NCI-H345 (cell line): ENCODE results near the gene GBE1.
A peak's percentile ranks its signal among the peaks of the same experiment; 100 is the strongest.

ENCODE experiments used
- DNase-seq: peaks from one replicate; lab custom pipeline; 2025; lab: John Stamatoyannopoulos, UW

GBE1 gene

DNA sequence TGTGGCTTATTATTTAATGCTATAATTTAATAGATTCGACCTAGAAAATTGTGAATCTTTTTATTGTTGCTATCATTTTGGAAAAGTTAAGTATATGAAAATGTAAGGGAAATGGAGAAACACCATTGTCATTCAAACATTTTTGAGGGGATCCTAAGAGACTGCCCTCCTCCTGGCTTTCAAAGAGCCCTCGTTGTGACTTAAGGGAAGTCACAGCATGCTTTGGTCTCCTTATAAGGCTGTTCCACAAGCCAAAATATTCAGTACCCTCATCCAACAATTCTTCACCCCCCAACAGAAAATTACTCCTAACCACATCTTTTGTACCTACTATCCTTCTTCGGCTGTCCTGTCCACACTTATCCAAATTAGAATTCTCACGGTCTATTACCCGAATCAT, 140.2 kb downstream of the GBE1 start:
- no peak for DNase-seq

- DNase-seq: no peak
Measured at GRCh38 chr3:81620849-81621248, 140.6 kb downstream of the GBE1 start.

DNA sequence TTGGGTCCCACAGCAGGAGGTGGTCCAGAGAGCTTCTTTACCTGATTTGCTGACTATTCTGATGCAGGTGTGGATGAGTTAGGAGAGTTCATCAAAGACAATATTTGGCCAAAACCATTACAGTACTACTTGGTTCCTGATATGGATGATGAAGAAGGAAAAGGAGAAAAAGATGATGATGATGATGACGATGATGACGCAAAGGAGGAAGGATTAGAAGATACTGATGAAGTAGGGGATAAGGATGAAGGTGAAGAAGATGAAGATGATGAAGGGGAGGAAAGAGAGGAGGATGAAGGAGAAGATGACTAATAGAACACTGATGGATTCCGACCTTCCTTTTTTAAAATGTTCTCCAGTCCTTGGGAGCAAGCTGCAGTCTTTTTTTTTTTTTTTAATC, 148.7 kb downstream of the GBE1 start:
- no peak for DNase-seq

DNA sequence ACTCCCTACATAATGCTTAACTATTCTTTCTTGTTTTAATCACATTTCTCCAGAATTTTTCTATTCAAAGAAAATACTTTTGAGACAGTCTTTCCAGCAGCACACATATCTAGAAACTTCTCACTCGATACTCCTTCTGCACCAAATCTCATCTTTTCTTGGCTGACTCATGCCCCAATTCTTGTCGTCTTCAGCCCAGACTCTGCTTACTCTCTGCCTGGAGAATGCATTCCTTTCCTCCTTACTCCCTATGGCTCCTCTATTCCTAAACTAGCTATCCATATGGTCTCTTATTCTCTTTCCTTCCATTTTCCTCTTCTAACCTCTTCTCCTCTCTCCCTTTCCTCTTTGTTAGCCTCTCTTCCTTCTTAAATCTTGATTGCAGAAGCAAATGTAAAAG, 158.7 kb downstream of the GBE1 start:
- no peak for DNase-seq

- DNase-seq: no peak
Measured at GRCh38 chr3:81601707-81602305, 159.6 kb downstream of the GBE1 start.

DNA sequence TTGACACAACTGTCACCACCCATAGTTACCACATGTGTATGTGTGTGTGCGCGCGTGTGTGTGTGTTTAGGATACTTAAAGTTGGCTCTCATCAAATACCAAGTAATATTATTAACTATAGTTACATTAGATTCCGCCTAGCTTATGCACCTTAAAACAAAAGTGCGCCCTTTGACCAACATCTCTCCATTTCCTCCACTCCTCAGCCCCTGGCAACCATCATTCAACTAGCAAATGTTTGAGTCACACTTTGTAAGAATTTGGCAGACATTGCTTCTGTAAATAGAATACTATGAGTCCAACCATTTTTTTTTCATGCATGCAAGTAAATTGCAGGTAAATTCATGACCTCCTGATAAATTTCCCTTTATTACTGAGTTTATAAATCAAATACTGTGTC, 169.3 kb downstream of the GBE1 start:
- DNase-seq: no peak

DNA sequence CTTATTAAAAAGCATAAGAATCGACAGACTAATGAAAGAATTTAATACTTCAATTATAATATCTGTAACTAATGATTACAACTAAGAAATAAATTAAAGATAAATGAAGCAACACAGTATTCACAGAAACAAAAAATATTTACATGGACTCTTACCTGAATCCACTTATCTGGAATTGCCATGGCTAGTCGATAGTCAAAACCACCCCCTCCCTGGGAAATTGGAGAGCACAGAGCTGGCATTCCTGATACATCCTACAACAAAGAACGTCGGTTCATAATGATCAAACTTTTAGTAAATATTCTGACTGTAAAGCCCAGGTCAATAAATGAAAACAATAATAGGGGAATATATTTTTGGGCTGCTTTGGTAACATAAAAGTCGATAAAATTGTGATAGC, 175.5 kb downstream of the GBE1 start:
- DNase-seq: no peak

- no peak for DNase-seq
Measured at GRCh38 chr3:81585056-81585455, 176.4 kb downstream of the GBE1 start.

- peak; percentile 12 for DNase-seq
Measured at GRCh38 chr3:81581966-81582599, 179.4 kb downstream of the GBE1 start.

DNA sequence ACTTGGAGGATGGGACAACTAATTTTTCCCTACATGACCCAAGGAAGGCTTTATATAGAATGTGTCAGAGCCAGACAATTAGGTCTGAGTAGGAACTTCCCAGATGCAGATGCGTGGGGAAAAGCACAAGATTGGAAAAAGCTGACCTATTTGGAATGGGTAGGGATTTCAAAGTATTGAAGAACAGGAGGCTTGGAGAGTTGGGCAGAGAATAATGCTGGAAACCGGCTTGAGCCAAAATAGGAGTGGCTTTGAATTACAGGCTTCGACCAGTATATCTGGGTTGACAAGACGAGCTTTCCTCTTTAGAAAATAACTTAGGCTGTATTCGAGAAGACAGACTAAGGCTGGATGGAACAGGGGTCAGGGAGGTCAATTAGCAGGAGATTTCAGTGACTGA, 181.1 kb downstream of the GBE1 start:
- DNase-seq: no peak

- DNase-seq: peak; percentile 26
Measured at GRCh38 chr3:81579744-81580143, 181.7 kb downstream of the GBE1 start.

GRCh38 chr3:81572201-81572756, 189.2 kb downstream of the GBE1 start:
- DNase-seq: no peak

DNA sequence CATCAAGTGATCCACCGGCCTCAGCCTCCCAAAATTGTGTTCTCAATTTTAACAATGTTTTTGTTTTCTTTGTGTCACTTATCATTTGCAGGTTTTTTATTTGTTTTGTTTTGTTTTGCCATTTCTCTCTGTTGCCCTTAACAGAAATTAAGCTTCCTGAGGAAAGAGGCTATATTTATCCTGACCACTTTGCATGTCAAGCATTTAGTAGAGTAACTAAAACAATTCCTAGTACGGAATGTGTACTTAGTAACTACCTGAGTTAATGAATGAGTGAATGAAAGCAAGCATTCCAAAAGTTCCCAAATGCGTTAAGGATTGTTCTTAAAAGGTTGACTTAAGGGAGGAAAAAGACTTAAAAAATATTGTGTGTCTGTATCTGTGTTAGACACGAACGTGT, 193.1 kb downstream of the GBE1 start:
- no peak for DNase-seq

DNA sequence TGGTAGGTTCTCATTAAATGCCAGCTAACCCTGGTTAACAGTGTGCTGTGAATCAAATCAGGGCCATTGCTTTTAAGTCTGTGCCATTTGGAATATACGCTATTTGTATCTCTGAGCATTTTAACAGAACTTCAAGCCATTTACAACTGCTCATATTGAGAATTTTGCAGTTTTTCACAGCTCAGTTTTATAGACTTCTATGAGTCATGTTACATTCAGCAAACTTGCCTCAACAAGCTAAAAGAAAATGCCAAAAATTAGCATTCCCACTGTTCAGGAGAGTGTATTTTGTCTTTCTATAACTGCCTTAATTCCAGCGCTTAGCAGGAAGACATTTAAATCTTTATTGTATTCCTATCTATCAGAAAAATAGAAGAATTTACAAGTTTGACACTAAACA, 196.4 kb downstream of the GBE1 start:
- DNase-seq: no peak

DNA sequence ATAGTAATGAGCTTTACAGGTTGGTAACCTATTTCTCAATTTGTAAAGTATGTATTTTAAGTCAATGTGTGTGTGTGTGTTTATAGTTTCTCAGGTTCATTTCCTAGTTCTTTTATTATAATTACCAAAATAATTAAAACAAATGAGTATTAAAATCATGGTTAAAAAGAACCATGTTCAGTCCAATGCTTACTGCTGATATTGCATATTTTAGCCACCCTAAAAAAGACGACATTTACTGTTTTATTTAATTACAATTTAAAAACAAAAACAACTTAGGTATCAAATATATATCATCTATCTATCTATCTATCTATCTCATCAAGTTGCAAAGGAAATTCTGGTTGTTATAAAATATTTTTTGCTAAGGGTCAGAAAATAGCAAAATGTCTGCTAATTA, 203.3 kb downstream of the GBE1 start:
- DNase-seq: no peak

DNA sequence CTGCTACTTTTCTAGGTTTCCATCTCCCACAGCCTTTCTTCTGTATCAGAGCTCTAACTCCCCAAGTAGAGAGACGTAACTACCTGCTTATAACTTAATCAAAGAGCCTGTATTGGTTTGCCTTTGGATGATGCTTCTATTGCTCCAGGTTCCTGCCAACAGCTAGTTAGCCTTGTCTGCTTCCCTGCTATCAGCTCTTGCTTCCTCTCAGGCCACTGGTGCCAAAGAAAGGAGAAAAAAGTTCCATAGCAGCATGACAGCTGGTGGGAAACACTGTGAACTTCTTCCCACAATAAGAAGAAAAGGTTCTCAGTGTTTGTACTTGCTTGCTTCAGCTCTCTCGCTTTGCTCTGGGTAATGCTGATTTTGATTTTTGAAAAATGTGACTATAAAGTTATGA, 206.6 kb downstream of the GBE1 start:
- no peak for DNase-seq

DNA sequence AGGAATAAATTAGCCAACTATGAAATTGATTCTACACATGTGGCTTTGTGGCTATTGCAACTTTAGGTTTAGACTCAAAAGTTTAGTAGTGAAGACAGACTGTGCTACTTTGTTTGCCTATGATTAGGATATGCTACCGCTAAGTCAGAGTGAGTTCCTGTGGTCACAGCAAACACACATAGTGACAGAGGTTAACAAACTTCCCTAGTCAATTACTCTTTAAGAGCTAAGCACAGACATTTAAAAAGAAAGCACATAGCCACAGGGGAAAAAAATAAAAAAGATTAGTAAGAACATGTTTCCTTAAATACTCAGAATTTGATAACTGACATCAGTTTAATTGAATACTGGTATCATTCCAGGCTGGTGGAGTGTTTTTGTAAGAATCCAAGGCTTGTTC, 207.1 kb downstream of the GBE1 start:
- no peak for DNase-seq

DNA sequence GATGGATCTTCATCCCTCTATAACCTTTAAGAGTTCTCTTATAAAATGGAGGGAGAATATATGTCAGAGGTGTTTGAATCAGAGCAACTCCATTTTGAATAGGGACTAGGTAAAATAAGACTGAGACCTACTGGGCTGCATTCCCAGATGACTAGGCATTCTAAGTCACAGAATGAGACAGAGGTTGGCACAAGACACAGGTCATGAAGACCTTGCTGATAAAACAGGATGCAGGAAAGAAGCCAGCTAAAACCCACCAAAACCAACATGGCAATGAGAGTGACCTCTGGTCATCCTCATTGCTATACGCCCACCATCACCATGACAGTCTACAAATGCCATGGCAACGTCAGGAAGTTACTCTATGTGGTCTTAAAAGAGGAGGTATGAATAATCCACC, 211.0 kb downstream of the GBE1 start:
- DNase-seq: no peak

DNA sequence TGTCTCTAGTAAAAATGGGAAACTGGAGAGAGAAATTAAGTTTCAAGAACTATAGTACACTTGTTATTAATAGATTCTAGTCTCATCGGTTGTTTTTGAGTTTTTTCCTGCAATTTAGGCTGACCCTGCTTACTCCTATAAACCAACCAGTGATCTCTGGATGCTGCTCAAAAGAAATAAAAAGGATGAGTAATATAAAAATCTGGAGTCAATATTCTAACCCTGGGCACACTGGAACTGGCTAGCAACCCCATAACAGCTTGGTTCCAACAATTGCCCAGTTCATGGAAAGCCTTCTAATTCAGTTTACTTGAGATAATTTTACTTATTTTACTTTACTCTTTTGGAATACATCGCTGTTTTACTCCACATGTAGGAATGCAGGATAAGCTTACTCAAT, 211.6 kb downstream of the GBE1 start:
- no peak for DNase-seq

- no peak for DNase-seq
Measured at GRCh38 chr3:81549388-81549787, 212.1 kb downstream of the GBE1 start.

- DNase-seq: no peak
Measured at GRCh38 chr3:81545572-81545971, 215.9 kb downstream of the GBE1 start.

DNA sequence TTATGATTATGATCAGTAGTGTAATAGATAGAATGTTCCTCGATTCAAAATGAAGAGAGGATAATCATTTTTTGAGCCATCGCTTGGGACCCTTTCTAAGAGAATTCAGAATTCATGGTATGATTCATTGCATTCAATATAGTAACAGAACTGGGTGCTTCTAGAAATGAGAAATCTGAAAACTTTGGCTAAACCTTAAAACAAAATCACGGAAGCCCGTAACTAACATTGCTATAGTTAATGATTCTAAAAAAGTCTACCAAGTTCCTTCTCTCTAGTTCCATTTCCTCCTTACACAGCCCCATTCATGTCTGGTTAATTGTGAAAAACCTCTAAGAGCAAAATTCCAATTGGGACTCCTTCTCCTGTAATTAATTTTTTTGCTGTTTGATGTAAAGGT, 217.1 kb downstream of the GBE1 start:
- DNase-seq: no peak

GRCh38 chr3:81540787-81541186, 220.7 kb downstream of the GBE1 start:
- no peak for DNase-seq

GRCh38 chr3:81531846-81532245, 229.6 kb downstream of the GBE1 start:
- DNase-seq: no peak
